HCT116 (cell line): Measurements from ENCODE around the gene PHF5A. TPM values are rescaled to one million over a fixed set of nuclear protein-coding genes. Genes with fewer than 3 reads are reported as not detected.

Source experiments
- ATAC-seq: fragments of 200-7000 bp; cut with Tn5 transposase; 2 replicates; pipeline ENCODE4 v1.9.1; 2020; ENCODE audit warnings: mild to moderate bottlenecking, moderate library complexity
- BruUV-seq: library from RNA; stranded (reverse); fragments of 400-500 nt; replicated peaks from 2 replicates; lab custom pipeline; 2021; lab: Mats Ljungman, UMichigan
- CTCF ChIA-PET: fragments of 300-600 bp; sonication (Branson Sonifier 250); formaldehyde crosslinking; loops from one replicate; lab custom pipeline; 2021; ENCODE audit warnings: antibody characterized with exemption; lab: Charles Lee
- POLR2A ChIA-PET: fragments of 300-600, 350-600 bp; sonication (Branson Sonifier 250); formaldehyde crosslinking; loops from one replicate; lab custom pipeline; 2021; ENCODE audit warnings: antibody characterized with exemption; lab: Charles Lee
- RAD21 ChIA-PET, 2 experiments: fragments of 300-600 bp; sonication (Branson Sonifier 250); formaldehyde crosslinking; loops; one replicate each; lab custom pipeline; 2023; ENCODE audit warnings: low total read pairs in 2 of 2; ENCODE audit not compliant: uncharacterized antibody in 2 of 2, unreplicated experiment in 2 of 2, low non-redundant PET in 1 of 2; lab: Charles Lee
- DNase-seq: peaks from one replicate; pipeline ENCODE4 v3.0.0-alpha.2; 2010; ENCODE audit warnings: low read depth, low spot score
- H2AFZ ChIP-seq: fragments of 200-600 bp; shearing (Covaris generic), sonication (generic); 2 replicates; pipeline ENCODE4 v1.6.1; 2017; ENCODE audit warnings: low read depth, mixed run types, mixed read lengths, antibody characterized with exemption, low read length; ENCODE audit not compliant: poor library complexity, severe bottlenecking
- H3K27ac ChIP-seq: 2 replicates; pipeline ENCODE4 v1.5.1; 2012; ENCODE audit warnings: low read depth, low read length
- H3K27me3 ChIP-seq: fragments of 200-600 bp; sonication (generic); 2 replicates; pipeline ENCODE4 v1.6.1; 2016; ENCODE audit warnings: mixed run types, low read length, mixed read lengths; ENCODE audit not compliant: insufficient read depth
- H3K36me3 ChIP-seq, 2 experiments: fragments of 200-500 bp in 1 of 2; fragments of 200-600 bp in 1 of 2; sonication (Bioruptor generic) in 1 of 2; sonication (generic) in 1 of 2; 2 replicates each; pipeline versions ENCODE4 v1.5.1 to v1.6.1; 2014 to 2016; ENCODE audit warnings: low read length in 2 of 2, inconsistent platforms in 1 of 2, mixed read lengths in 1 of 2, mixed run types in 1 of 2; ENCODE audit not compliant: insufficient read depth in 2 of 2, control insufficient read depth in 1 of 2
- H3K4me1 ChIP-seq, 2 experiments: fragments of 200-600 bp in 1 of 2; sonication (generic) in 1 of 2; 2 replicates each; pipeline versions ENCODE4 v1.5.1 to v1.6.1; 2012 to 2017; ENCODE audit warnings: low read length in 2 of 2, inconsistent platforms in 1 of 2, mild to moderate bottlenecking in 1 of 2, mixed read lengths in 1 of 2, mixed run types in 1 of 2, moderate library complexity in 1 of 2; ENCODE audit not compliant: insufficient read depth in 2 of 2, control insufficient read depth in 1 of 2
- H3K4me2 ChIP-seq: fragments of 200-600 bp; sonication (generic); 2 replicates; pipeline ENCODE4 v1.6.1; 2017; ENCODE audit warnings: mixed run types, low read length, mixed read lengths
- H3K4me3 ChIP-seq, 2 experiments: fragments of 200-600 bp in 1 of 2; sonication (generic) in 1 of 2; replicated peaks in 1 of 2; 2 replicates each; pipeline ENCODE4 v1.5.1; 2011 to 2016; ENCODE audit warnings: low read length in 2 of 2, control low read depth in 1 of 2, low read depth in 1 of 2, mild to moderate bottlenecking in 1 of 2, mixed read lengths in 1 of 2, mixed run types in 1 of 2
- H3K79me2 ChIP-seq: fragments of 200-600 bp; sonication (generic); 2 replicates; pipeline ENCODE4 v1.6.1; 2017; ENCODE audit warnings: mild to moderate bottlenecking, mixed run types, low read length, moderate library complexity, mixed read lengths; ENCODE audit not compliant: insufficient read depth
- H3K9ac ChIP-seq: fragments of 200-600 bp; sonication (generic); 2 replicates; pipeline ENCODE4 v1.6.1; 2016; ENCODE audit warnings: low read length, mixed read lengths
- H3K9me2 ChIP-seq: fragments of 200-600 bp; sonication (generic), shearing (Covaris generic); 2 replicates; pipeline ENCODE4 v1.6.1; 2017; ENCODE audit warnings: mixed run types, mild to moderate bottlenecking, moderate library complexity; ENCODE audit not compliant: insufficient read depth
- H3K9me3 ChIP-seq, 2 experiments: fragments of 200-500 bp in 1 of 2; fragments of 200-600 bp in 1 of 2; sonication (Bioruptor generic) in 1 of 2; sonication (generic) in 1 of 2; 2 replicates each; pipeline ENCODE4 v1.6.1; 2014 to 2017; ENCODE audit warnings: low read length in 2 of 2, mixed read lengths in 2 of 2, inconsistent platforms in 1 of 2, low read depth in 1 of 2, mild to moderate bottlenecking in 1 of 2, mixed run types in 1 of 2, moderate library complexity in 1 of 2; ENCODE audit not compliant: control insufficient read depth in 1 of 2, insufficient read depth in 1 of 2
- H4K20me1 ChIP-seq: fragments of 200-600 bp; sonication (generic), shearing (Covaris generic); 2 replicates; pipeline ENCODE4 v1.6.1; 2017; ENCODE audit warnings: mixed run types, mild to moderate bottlenecking, moderate library complexity; ENCODE audit not compliant: insufficient read depth
- ATF3 ChIP-seq: IDR thresholded peaks from 2 replicates; pipeline ENCODE4 v1.6.1; 2012
- CEBPB ChIP-seq: IDR thresholded peaks from 2 replicates; pipeline ENCODE4 v1.6.1; 2012; ENCODE audit warnings: low read depth
- EGR1 ChIP-seq: IDR thresholded peaks from 2 replicates; pipeline ENCODE4 v1.6.1; 2012; ENCODE audit warnings: low read depth
- ELF1 ChIP-seq: IDR thresholded peaks from 2 replicates; pipeline ENCODE4 v1.6.1; 2012; ENCODE audit warnings: low read depth, borderline replicate concordance
- EZH2 ChIP-seq: fragments of 200-600 bp; sonication (generic); IDR thresholded peaks from 2 replicates; pipeline ENCODE4 v1.6.1; 2017; ENCODE audit warnings: antibody characterized with exemption, mixed run types
- EZH2phosphoT487 ChIP-seq: fragments of 200-600 bp; IDR thresholded peaks from 2 replicates; pipeline ENCODE4 v1.6.1; 2018; ENCODE audit warnings: antibody characterized with exemption, borderline replicate concordance
- JUND ChIP-seq: IDR thresholded peaks from 2 replicates; pipeline ENCODE4 v1.6.1; 2012
- POLR2AphosphoS5 ChIP-seq: IDR thresholded peaks from 2 replicates; pipeline ENCODE4 v1.6.1; 2011; ENCODE audit warnings: mild to moderate bottlenecking, low read depth, low read length, moderate library complexity
- RAD21 ChIP-seq: IDR thresholded peaks from 2 replicates; pipeline ENCODE4 v1.6.1; 2012; ENCODE audit warnings: low read depth, mild to moderate bottlenecking
- REST ChIP-seq: IDR thresholded peaks from 2 replicates; pipeline ENCODE4 v1.6.1; 2012; ENCODE audit warnings: low read depth
- SIN3A ChIP-seq: IDR thresholded peaks from 2 replicates; pipeline ENCODE4 v1.6.1; 2012; ENCODE audit warnings: low read depth
- SP1 ChIP-seq: IDR thresholded peaks from 2 replicates; pipeline ENCODE4 v1.6.1; 2012; ENCODE audit warnings: low read depth
- SRF ChIP-seq: IDR thresholded peaks from 2 replicates; pipeline ENCODE4 v1.6.1; 2012; ENCODE audit warnings: low read depth
- TCF7L2 ChIP-seq: IDR thresholded peaks from 2 replicates; pipeline ENCODE4 v1.7.0; 2011; ENCODE audit warnings: borderline replicate concordance, inconsistent platforms; ENCODE audit not compliant: insufficient read depth, insufficient read length; ENCODE audit errors: extremely low read depth
- YY1 ChIP-seq: IDR thresholded peaks from 2 replicates; pipeline ENCODE4 v1.6.1; 2011; ENCODE audit warnings: low read length, low read depth, moderate library complexity, mild to moderate bottlenecking; ENCODE audit not compliant: insufficient replicate concordance; ENCODE audit errors: extremely low read depth
- ZBTB33 ChIP-seq: IDR thresholded peaks from 2 replicates; pipeline ENCODE4 v1.6.1; 2011; ENCODE audit warnings: mild to moderate bottlenecking, low read length, moderate library complexity; ENCODE audit not compliant: insufficient replicate concordance; ENCODE audit errors: extremely low read depth
- ZFX ChIP-seq: fragments of 450-650 bp; IDR thresholded peaks from 2 replicates; pipeline ENCODE4 v1.6.1; 2017
- ZNF274 ChIP-seq: fragments of 200-500 bp; sonication (Bioruptor generic); IDR thresholded peaks from 2 replicates; pipeline ENCODE4 v1.6.1; 2014; ENCODE audit warnings: mild to moderate bottlenecking, low read depth, low read length, inconsistent platforms
- intact Hi-C: fragments of 100-400 bp; cut with micrococcal nuclease; formaldehyde crosslinking; loops from 2 replicates; pipeline ENCODE4 v1.10.0; 2022
- total RNA-seq: library from RNA; stranded (reverse); gene quantifications from one replicate; pipeline ENCODE4 v1.2.1, GENCODE V29; 2021; ENCODE audit not compliant: unreplicated experiment

PHF5A gene
- total RNA-seq, 1 experiment from 2014 or later = 86.0 TPM

- RAD21 ChIA-PET = interaction anchor here in 1 of 2 experiments (1.0 kb wide), 1 partner anchor 13 kb away, joined by 5 read pairs; no protein-coding TSS in a partner anchor
- H3K4me1 ChIP-seq = no peaks in the 10 kb centered on the region
- no peak overlapping the region for H3K4me2 ChIP-seq
- peaks cover 31% of the 10 kb centered on the region for H3K79me2 ChIP-seq
- DNase-seq = no peak
- H3K4me3 ChIP-seq = no peak overlapping the region
- CTCF ChIA-PET = no interaction called here
- no peaks in the 10 kb centered on the region for H3K9me3 ChIP-seq
- H3K9ac ChIP-seq = no peak overlapping the region
- POLR2A ChIA-PET = no interaction called here
- ATAC-seq = no peak
- no peaks in the 10 kb centered on the region for H4K20me1 ChIP-seq
- H3K27ac ChIP-seq = no peak overlapping the region
- no peak for TF ChIP-seq RAD21
- no peak for TF ChIP-seq ZNF274
- no peak for TF ChIP-seq ZBTB33
- TF ChIP-seq SP1 = no peak
- no peak for TF ChIP-seq REST
- no peak for TF ChIP-seq SRF
- no peak for TF ChIP-seq YY1
- TF ChIP-seq EGR1 = no peak
- no peak for TF ChIP-seq EZH2
- no peak for TF ChIP-seq JUND
- no peak for TF ChIP-seq ATF3
- no peak for TF ChIP-seq TCF7L2
- no peak for TF ChIP-seq ELF1
- no peak for TF ChIP-seq ZFX
- no peak for TF ChIP-seq CEBPB
- TF ChIP-seq EZH2phosphoT487 = no peak
- no peak for TF ChIP-seq POLR2AphosphoS5
- no peak for TF ChIP-seq SIN3A
- no peak overlapping the region for H2AFZ ChIP-seq
- no peaks in the 10 kb centered on the region for H3K9me2 ChIP-seq
- H3K36me3 ChIP-seq = peaks cover 6 to 20% of the 10 kb centered on the region in 2 experiments; a peak in 3 of 4 replicates
- no peaks in the 10 kb centered on the region for H3K27me3 ChIP-seq
- no TSS peak for BruUV-seq
- intact Hi-C loops = no loop called here
Observed at GRCh38 chr22:41504816-41505215, 36.3 kb upstream of the PHF5A start.
